ENCODE measurements around the gene DMD. TPM values are rescaled to one million over a fixed set of nuclear protein-coding genes. Genes with fewer than 3 reads are reported as not detected.
A peak's percentile ranks its signal among the peaks of the same experiment; 100 is the strongest.
"Not testable (repeated sequence)": the region's sequence is repeated elsewhere in the genome, so short reads cannot be mapped to it uniquely, and the experiment has no call there.

The DMD gene
- polyA plus RNA-seq, 2 of the 4 experiments (the other 2 are of a cell fraction), result 0.03 TPM; not detected in 1

GRCh38 chrX:32741910-32742309 lies 469.4 kb downstream of the DMD start:
- ATAC-seq (no peak), DNase-seq (ENCODE audit: low read depth in 1 of 2, low spot score in 1 of 2) (no peak), FAIRE-seq (peak; percentile 73)
- Histone ChIP-seq H3K4me3 (no peak overlapping the region), H3K9me3 (no peaks in the 10 kb centered on the region), H3K4me2 (no peak overlapping the region), H3K27ac (no peak overlapping the region), H3K4me1 (no peaks in the 10 kb centered on the region)
- 41% methylated on average over 3 of the region's 3 CpGs for WGBS (ENCODE audit: missing lambda C conversion rate)
- ChIA-PET POLR2A (no interaction called here), CTCF (interaction anchor here (1.0 kb wide), 1 partner anchor 553 kb away, joined by 3 read pairs; no protein-coding TSS in a partner anchor)
- no peak for TF ChIP-seq FOSB (CRISPR knock-in tag; IDR thresholded peaks at IDR 0.05)

GRCh38 chrX:32708542-32708941 lies 502.8 kb downstream of the DMD start:
- ATAC-seq, result no peak
- FAIRE-seq, result peak; percentile 65
- Histone ChIP-seq H3K4me2 (no peak overlapping the region), H3K4me3 (no peak overlapping the region), H3K4me1 (no peaks in the 10 kb centered on the region), H3K9me3 (no peaks in the 10 kb centered on the region), H3K27ac (no peak overlapping the region)
- DNase-seq (ENCODE audit: low read depth in 1 of 2, low spot score in 1 of 2), result no peak
- no peak for TF ChIP-seq FOXS1 (CRISPR knock-in tag; IDR thresholded peaks at IDR 0.05)
- TF ChIP-seq SMC3 (IDR thresholded peaks at IDR 0.05), result no peak
- no peak for TF ChIP-seq FOSL2 (IDR thresholded peaks at IDR 0.05)
- TF ChIP-seq FOSL2 (CRISPR knock-in tag; IDR thresholded peaks at IDR 0.05), result no peak
- TF ChIP-seq REST (IDR thresholded peaks at IDR 0.05), result no peak
- TF ChIP-seq HMGXB4 (CRISPR knock-in tag; IDR thresholded peaks at IDR 0.05; ENCODE audit: borderline replicate concordance), result no peak
- no peak for TF ChIP-seq FOSB (CRISPR knock-in tag; IDR thresholded peaks at IDR 0.05)
- no peak for TF ChIP-seq MAX (IDR thresholded peaks at IDR 0.05)
- 16% methylated on average over 4 of the region's 4 CpGs for WGBS (ENCODE audit: missing lambda C conversion rate)
- ChIA-PET POLR2A (no interaction called here), CTCF (no interaction called here)

GRCh38 chrX:32705385-32705784 lies 506.0 kb downstream of the DMD start:
- H3K9me3 ChIP-seq; CTCF ChIA-PET; POLR2A ChIA-PET; H3K4me1 ChIP-seq; H3K4me3 ChIP-seq; DNase-seq (ENCODE audit: low read depth in 1 of 2, low spot score in 1 of 2); FAIRE-seq; H3K4me2 ChIP-seq; H3K27ac ChIP-seq; ATAC-seq: not testable (repeated sequence)
- WGBS (ENCODE audit: missing lambda C conversion rate), result 14% methylated on average over 9 of the region's 9 CpGs

- Histone ChIP-seq H3K4me1 (no peaks in the 10 kb centered on the region), H3K4me3 (no peak overlapping the region), H3K4me2 (no peak overlapping the region), H3K27ac (no peak overlapping the region), H3K9me3 (no peaks in the 10 kb centered on the region)
- peak; percentile 39 for FAIRE-seq
- ChIA-PET CTCF (no interaction called here), POLR2A (no interaction called here)
- TF ChIP-seq NR3C1 (IDR thresholded peaks at IDR 0.05), result no peak
- DNase-seq (ENCODE audit: low read depth in 1 of 2, low spot score in 1 of 2), result no peak
- no peak for ATAC-seq
- 13% methylated on average over 1 of the region's 1 CpG for WGBS (ENCODE audit: missing lambda C conversion rate)
Measured at GRCh38 chrX:32687379-32687778, 524.0 kb downstream of the DMD start.

GRCh38 chrX:32678487-32678886 lies 532.9 kb downstream of the DMD start:
- no peak for ATAC-seq
- Histone ChIP-seq H3K9me3 (no peaks in the 10 kb centered on the region), H3K4me1 (no peaks in the 10 kb centered on the region), H3K4me2 (no peak overlapping the region), H3K4me3 (no peak overlapping the region), H3K27ac (no peak overlapping the region)
- no peak for DNase-seq (ENCODE audit: low read depth in 1 of 2, low spot score in 1 of 2)
- no peak for FAIRE-seq
- TF ChIP-seq MAFK (IDR thresholded peaks at IDR 0.05; ENCODE audit: partially characterized antibody) (no peak), RNF2 (IDR thresholded peaks at IDR 0.05; ENCODE audit: borderline replicate concordance, low read depth) (no peak), ZSCAN20 (CRISPR knock-in tag; IDR thresholded peaks at IDR 0.05) (no peak)
- CTCF ChIA-PET, result no interaction called here
- POLR2A ChIA-PET, result no interaction called here
- WGBS (ENCODE audit: missing lambda C conversion rate), result 27% methylated on average over 5 of the region's 5 CpGs

Measured in A549 (cell line).